Measurements from ENCODE around the gene TACC2. TPM values are rescaled to one million over a fixed set of nuclear protein-coding genes. Genes with fewer than 3 reads are reported as not detected.

TACC2 gene
- total RNA-seq, 2 experiments from 2014 or later: not detected

DNA sequence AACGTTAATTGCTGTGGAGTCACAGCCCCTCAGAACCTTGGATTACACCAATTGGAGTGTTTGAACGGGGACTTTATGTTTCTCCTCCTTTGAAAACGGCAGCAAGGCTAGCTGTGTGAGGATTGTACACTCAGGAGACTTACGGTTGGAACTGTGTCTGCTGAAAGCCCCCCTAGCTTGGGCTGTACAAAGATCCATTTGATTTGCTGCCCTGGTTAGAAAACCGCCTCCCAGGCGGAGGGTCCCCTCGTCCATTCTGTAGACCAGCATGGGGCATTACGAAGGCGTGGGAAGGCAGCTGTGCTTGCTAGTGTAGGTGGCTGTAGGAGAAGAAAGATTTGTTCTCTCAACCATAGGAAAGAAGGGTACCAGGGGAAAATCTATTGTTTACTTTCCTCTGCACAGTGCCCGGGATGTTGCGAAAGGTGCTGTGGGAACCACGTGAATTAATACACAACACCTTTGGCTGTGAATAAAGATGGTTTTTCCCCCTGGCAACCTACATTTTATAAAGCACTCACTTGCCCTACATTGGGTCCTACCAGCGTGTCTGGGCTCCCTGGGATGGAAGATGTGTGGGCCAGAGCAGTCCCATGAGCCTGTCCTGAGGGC lies 208.8 kb downstream of the TACC2 start:
- Mint-ChIP-seq H3K4me3 (no peak overlapping the region), H3K9me3 (no peaks in the 10 kb centered on the region), H3K36me3 (ENCODE audit: low read depth) (no peaks in the 10 kb centered on the region), H3K27ac (no peak overlapping the region), H3K27me3 (peaks cover 4% of the 10 kb centered on the region), H3K4me1 (ENCODE audit: low read depth) (no peaks in the 10 kb centered on the region)
- TF ChIP-seq, protein P1, sequence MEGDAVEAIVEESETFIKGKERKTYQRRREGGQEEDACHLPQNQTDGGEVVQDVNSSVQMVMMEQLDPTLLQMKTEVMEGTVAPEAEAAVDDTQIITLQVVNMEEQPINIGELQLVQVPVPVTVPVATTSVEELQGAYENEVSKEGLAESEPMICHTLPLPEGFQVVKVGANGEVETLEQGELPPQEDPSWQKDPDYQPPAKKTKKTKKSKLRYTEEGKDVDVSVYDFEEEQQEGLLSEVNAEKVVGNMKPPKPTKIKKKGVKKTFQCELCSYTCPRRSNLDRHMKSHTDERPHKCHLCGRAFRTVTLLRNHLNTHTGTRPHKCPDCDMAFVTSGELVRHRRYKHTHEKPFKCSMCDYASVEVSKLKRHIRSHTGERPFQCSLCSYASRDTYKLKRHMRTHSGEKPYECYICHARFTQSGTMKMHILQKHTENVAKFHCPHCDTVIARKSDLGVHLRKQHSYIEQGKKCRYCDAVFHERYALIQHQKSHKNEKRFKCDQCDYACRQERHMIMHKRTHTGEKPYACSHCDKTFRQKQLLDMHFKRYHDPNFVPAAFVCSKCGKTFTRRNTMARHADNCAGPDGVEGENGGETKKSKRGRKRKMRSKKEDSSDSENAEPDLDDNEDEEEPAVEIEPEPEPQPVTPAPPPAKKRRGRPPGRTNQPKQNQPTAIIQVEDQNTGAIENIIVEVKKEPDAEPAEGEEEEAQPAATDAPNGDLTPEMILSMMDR (IDR thresholded peaks at IDR 0.05): no peak
- Histone ChIP-seq H3K4me1 (ENCODE audit: insufficient read depth, low read length) (no peaks in the 10 kb centered on the region), H3K27me3 (ENCODE audit: control insufficient read depth in 1 of 2, insufficient read depth in 2 of 2, low read length in 2 of 2) (no peaks in the 10 kb centered on the region), H3K9me3 (ENCODE audit: control insufficient read depth in 1 of 2, insufficient read depth in 1 of 2, low read length in 2 of 2) (peaks cover 0 to 9% of the 10 kb centered on the region in 2 experiments), H3K36me3 (ENCODE audit: insufficient read depth, low read length) (no peaks in the 10 kb centered on the region), H3K4me3 (ENCODE audit: low read length) (no peak overlapping the region), H3K27ac (ENCODE audit: low read depth in 1 of 2, low read length in 2 of 2) (no peak overlapping the region)
- intact Hi-C loops (cut with DNase I, micrococcal nuclease): no loop called here
- ChIA-PET CTCF (interaction anchor here (0.5 kb wide), 1 partner anchor 22 kb away, joined by 4 read pairs; no protein-coding TSS in a partner anchor), POLR2A (no interaction called here)
- ATAC-seq (ENCODE audit: poor library complexity) (no peak), DNase-seq (no peak)

- no peak for DNase-seq
- H3K4me1 ChIP-seq (ENCODE audit: insufficient read depth, low read length): no peaks in the 10 kb centered on the region
- no peaks in the 10 kb centered on the region for H3K27me3 Mint-ChIP-seq
- H3K36me3 ChIP-seq (ENCODE audit: insufficient read depth, low read length): no peaks in the 10 kb centered on the region
- H3K4me1 Mint-ChIP-seq (ENCODE audit: low read depth): no peaks in the 10 kb centered on the region
- no peak overlapping the region for H3K4me3 Mint-ChIP-seq
- no peaks in the 10 kb centered on the region for H3K9me3 Mint-ChIP-seq
- CTCF ChIA-PET: no interaction called here
- peaks cover 0 to 9% of the 10 kb centered on the region in 2 experiments for H3K9me3 ChIP-seq (ENCODE audit: control insufficient read depth in 1 of 2, insufficient read depth in 1 of 2, low read length in 2 of 2)
- TF ChIP-seq, protein P1 (IDR thresholded peaks at IDR 0.05): no peak
- POLR2A ChIA-PET: no interaction called here
- H3K36me3 Mint-ChIP-seq (ENCODE audit: low read depth): no peaks in the 10 kb centered on the region
- H3K4me3 ChIP-seq (ENCODE audit: low read length): no peak overlapping the region
- H3K27ac ChIP-seq (ENCODE audit: low read depth in 1 of 2, low read length in 2 of 2): no peak overlapping the region
- no peak for ATAC-seq (ENCODE audit: poor library complexity)
- H3K27ac Mint-ChIP-seq: no peak overlapping the region
- intact Hi-C loops (cut with DNase I, micrococcal nuclease): no loop called here
- no peaks in the 10 kb centered on the region for H3K27me3 ChIP-seq (ENCODE audit: control insufficient read depth in 1 of 2, insufficient read depth in 2 of 2, low read length in 2 of 2)
Observed at GRCh38 chr10:122198631-122199030, 209.7 kb downstream of the TACC2 start.

- peaks cover 0 to 10% of the 10 kb centered on the region in 2 experiments for H3K9me3 ChIP-seq (ENCODE audit: control insufficient read depth in 1 of 2, insufficient read depth in 1 of 2, low read length in 2 of 2)
- H3K36me3 ChIP-seq (ENCODE audit: insufficient read depth, low read length): no peaks in the 10 kb centered on the region
- no peaks in the 10 kb centered on the region for H3K36me3 Mint-ChIP-seq (ENCODE audit: low read depth)
- H3K9me3 Mint-ChIP-seq: no peaks in the 10 kb centered on the region
- ChIA-PET POLR2A (no interaction called here), CTCF (no interaction called here)
- H3K4me3 Mint-ChIP-seq: no peak overlapping the region
- no peaks in the 10 kb centered on the region for H3K27me3 ChIP-seq (ENCODE audit: control insufficient read depth in 1 of 2, insufficient read depth in 2 of 2, low read length in 2 of 2)
- no peak overlapping the region for H3K27ac Mint-ChIP-seq
- no peaks in the 10 kb centered on the region for H3K4me1 ChIP-seq (ENCODE audit: insufficient read depth, low read length)
- DNase-seq: no peak
- ATAC-seq (ENCODE audit: poor library complexity): no peak
- H3K4me1 Mint-ChIP-seq (ENCODE audit: low read depth): no peaks in the 10 kb centered on the region
- H3K27ac ChIP-seq (ENCODE audit: low read depth in 1 of 2, low read length in 2 of 2): no peak overlapping the region
- no peaks in the 10 kb centered on the region for H3K27me3 Mint-ChIP-seq
- intact Hi-C loops (cut with DNase I, micrococcal nuclease): no loop called here
- TF ChIP-seq, protein P1 (IDR thresholded peaks at IDR 0.05): no peak
- H3K4me3 ChIP-seq (ENCODE audit: low read length): no peak overlapping the region
Observed at GRCh38 chr10:122199070-122199469, 210.1 kb downstream of the TACC2 start.
